Stimulated activated effector memory CD8-positive, alpha-beta T cell treated with anti-CD3 and anti-CD28 coated beads, Interleukin-12 subunit alpha, Interleukin-12 subunit beta, amount 100 ng/mL, for 72 hours (primary cell): ENCODE results near the gene TTI1.

Experiments
- ATAC-seq: fragments of 150-1000 bp; cut with Tn5 transposase; 2 replicates; pipeline ENCODE4 v1.10.0; 2021
- DNase-seq, 2 donors: peaks; one replicate each; pipeline ENCODE4 v3.0.0; 2021 to 2022; ENCODE audit warnings: low spot score in 2 of 2
- H3K27ac Mint-ChIP-seq: one replicate; pipeline ENCODE4 v1.8.0; 2022; ENCODE audit warnings: mild to moderate bottlenecking, mixed read lengths
- H3K36me3 Mint-ChIP-seq: one replicate; pipeline ENCODE4 v1.8.0; 2022; ENCODE audit warnings: mild to moderate bottlenecking, mixed read lengths
- H3K4me1 Mint-ChIP-seq: one replicate; pipeline ENCODE4 v1.8.0; 2022; ENCODE audit warnings: mixed read lengths
- H3K4me3 Mint-ChIP-seq: one replicate; pipeline ENCODE4 v1.8.0; 2022; ENCODE audit warnings: mild to moderate bottlenecking, mixed read lengths
- H3K9me3 Mint-ChIP-seq: one replicate; pipeline ENCODE4 v1.8.0; 2022; ENCODE audit warnings: mixed read lengths

The TTI1 gene

DNA sequence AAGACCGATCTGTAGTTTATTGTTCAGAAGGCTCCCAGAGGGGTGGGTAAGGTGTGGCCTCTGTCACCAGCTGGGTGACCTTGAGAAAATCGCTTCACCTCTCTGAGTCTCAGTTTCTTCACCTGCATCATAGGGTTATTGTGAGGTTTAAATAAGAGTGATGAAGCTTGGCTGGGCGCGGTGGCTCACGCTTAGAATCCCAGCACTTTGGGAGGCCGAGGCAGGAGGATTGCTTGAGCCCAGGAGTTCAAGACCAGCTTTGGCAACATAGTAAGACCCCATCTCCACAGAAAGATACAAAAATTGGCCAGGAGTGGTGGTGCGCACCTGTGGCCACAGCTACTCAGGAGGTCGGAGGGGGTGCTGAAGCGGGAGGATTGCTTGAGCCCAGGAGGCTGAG, 94.3 kb downstream of the TTI1 start:
- no peaks in the 10 kb centered on the region for H3K36me3 Mint-ChIP-seq
- no peaks in the 10 kb centered on the region for H3K9me3 Mint-ChIP-seq
- no peak overlapping the region for H3K27ac Mint-ChIP-seq
- H3K4me1 Mint-ChIP-seq: no peaks in the 10 kb centered on the region
- ATAC-seq (no peak), DNase-seq (no peak)
- no peak overlapping the region for H3K4me3 Mint-ChIP-seq

DNA sequence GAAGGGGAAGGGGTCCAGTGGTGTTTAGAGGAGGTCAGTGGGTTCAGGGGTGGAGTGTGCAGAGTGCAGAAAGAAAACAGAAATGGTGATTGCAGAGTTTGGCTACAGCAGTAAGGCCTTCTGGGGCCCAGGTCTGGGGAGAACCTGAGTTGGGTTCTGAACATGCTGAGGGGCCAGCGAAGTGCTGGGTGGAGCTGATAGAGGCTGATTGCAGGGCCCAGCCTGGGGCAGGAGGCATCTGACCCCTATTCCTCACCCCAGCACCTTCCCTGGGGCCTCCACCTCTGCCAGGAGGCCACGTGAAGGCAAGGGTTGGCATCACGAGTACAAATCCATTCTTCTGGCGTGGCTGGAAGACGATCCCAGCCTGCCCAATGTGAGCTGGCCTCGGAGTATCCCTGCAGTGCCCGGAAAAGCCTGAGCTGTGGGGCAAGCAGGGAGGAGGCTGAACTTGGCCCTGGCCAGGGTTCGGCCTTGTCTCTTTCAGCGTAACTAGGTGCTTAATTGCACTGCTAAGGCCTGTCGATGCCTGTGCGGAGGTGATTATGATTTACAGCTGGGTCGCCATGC, 95.0 kb downstream of the TTI1 start:
- Mint-ChIP-seq H3K9me3 (no peaks in the 10 kb centered on the region), H3K36me3 (no peaks in the 10 kb centered on the region), H3K27ac (no peak overlapping the region), H3K4me1 (no peaks in the 10 kb centered on the region), H3K4me3 (no peak overlapping the region)
- DNase-seq: no peak
- no peak for ATAC-seq

DNA sequence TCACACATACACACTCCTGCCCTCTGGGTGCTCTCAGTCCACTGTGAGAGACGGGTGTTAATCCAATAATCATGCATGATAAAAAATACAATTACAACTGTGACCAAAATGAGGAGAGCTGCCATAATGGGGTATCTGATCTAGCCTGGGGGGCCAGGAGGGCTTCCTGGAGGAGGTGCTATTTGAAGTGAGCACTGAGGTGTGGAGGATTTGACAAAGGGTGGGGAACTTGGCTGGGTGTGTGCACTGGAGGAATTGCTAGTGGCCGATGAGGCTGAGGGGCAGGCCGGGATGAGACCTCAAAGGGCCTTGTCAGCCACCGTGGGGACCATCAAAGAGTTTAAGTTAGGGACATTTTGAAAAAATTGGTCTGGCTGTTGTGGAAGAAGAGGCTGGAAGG, 95.6 kb downstream of the TTI1 start:
- DNase-seq (no peak), ATAC-seq (no peak)
- H3K9me3 Mint-ChIP-seq: no peaks in the 10 kb centered on the region
- no peaks in the 10 kb centered on the region for H3K36me3 Mint-ChIP-seq
- H3K4me1 Mint-ChIP-seq: no peaks in the 10 kb centered on the region
- H3K4me3 Mint-ChIP-seq: no peak overlapping the region
- H3K27ac Mint-ChIP-seq: no peak overlapping the region

DNA sequence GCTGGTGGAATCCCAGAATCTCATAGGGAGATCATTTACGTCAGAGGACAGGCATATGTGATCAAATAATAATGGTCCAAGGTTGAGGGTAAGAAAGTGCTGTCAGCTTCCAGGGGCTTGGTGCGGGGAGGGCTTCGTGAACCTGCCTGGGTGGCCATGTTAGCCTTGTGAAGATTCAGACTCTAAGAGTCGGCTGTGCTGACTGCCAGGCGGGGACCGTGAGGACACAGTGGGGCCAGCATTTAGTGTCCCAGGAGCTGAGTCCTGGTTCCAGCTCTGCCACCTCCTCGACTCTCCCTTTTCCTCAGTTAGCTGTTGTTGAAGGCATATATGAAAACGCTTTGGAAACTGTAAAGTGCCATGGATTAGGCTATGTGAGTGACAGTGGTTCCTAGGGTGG, 96.8 kb downstream of the TTI1 start:
- no peak overlapping the region for H3K27ac Mint-ChIP-seq
- ATAC-seq (no peak), DNase-seq (no peak)
- H3K4me3 Mint-ChIP-seq: no peak overlapping the region
- no peaks in the 10 kb centered on the region for H3K4me1 Mint-ChIP-seq
- H3K36me3 Mint-ChIP-seq: no peaks in the 10 kb centered on the region
- no peaks in the 10 kb centered on the region for H3K9me3 Mint-ChIP-seq

DNA sequence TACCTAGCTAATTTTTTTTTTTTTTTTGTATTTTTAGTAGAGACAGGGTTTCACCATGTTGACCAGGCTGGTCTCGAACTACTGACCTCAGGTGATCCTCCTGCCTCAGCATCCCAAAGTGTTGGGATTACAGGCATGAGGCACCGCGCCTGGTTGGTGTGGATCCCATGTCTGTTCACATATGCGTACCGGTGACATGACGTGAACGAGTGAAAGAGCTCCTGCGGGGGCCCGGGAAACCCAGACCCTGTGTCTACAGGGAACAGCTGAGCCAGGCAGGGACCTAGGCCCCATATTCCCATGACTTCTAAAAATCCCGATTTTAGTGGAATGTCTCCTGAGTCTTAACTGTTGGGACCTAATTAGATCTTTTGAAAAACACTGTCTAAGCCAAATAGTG, 97.2 kb downstream of the TTI1 start:
- no peak for ATAC-seq
- DNase-seq: no peak
- Mint-ChIP-seq H3K36me3 (no peaks in the 10 kb centered on the region), H3K27ac (no peak overlapping the region), H3K4me1 (no peaks in the 10 kb centered on the region), H3K9me3 (no peaks in the 10 kb centered on the region), H3K4me3 (no peak overlapping the region)

DNA sequence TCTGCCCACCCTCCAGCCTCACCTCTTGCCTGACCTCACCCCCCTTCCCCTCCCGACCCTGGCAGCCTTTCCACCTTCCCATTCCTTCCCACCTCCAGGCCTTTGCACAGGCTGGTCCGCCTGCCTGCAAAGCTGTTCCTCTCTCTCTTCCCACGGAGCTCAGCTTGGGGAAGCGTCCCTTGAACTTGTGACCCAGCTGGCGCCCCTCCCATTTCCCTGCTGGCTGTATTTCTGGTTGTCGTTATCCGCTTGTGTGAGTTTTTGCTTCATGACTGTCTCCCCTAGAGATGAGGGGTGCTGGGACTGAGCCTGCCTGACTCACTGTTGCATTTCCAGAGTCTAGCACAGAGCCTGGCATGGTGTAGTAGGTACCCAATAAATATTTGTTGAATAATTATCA, 97.8 kb downstream of the TTI1 start:
- Mint-ChIP-seq H3K36me3 (no peaks in the 10 kb centered on the region), H3K4me1 (no peaks in the 10 kb centered on the region), H3K27ac (no peak overlapping the region), H3K4me3 (no peak overlapping the region), H3K9me3 (no peaks in the 10 kb centered on the region)
- DNase-seq (no peak), ATAC-seq (no peak)

DNA sequence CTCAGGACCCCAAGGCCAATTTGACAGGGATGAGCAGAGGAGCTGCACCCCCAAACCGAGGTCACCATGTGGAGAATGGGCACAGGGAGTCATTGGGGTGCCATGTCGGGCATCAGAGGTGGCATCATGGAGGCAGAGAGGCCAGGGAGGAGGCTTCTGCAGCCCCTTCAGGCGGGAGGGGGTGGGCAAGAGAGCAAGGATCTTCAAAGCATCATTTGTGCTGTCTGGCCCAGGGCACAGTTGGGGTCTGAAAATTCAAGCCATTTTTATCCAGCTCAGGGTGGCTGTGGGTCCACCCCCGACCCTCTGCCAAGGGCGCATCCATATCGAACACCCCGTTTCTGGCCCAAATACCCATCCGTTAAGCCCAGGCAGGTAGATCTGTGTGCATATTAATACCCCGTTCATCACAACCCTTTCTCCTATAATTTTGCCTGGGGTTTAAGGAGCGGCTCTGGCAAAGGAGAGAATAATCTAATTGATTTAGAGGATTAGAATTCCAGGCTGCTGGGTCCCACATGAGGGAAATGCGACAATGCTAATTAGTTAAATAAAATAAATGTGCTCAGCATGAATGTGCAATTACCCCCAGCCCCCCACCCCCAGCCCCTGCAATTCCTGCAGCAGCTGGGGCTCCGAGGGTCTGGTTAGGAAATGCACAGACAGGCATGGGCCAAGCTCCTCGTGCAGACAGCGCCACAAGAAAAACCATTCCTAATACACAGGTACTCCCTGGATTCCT, 98.5 kb downstream of the TTI1 start:
- no peaks in the 10 kb centered on the region for H3K9me3 Mint-ChIP-seq
- ATAC-seq: no peak

DNA sequence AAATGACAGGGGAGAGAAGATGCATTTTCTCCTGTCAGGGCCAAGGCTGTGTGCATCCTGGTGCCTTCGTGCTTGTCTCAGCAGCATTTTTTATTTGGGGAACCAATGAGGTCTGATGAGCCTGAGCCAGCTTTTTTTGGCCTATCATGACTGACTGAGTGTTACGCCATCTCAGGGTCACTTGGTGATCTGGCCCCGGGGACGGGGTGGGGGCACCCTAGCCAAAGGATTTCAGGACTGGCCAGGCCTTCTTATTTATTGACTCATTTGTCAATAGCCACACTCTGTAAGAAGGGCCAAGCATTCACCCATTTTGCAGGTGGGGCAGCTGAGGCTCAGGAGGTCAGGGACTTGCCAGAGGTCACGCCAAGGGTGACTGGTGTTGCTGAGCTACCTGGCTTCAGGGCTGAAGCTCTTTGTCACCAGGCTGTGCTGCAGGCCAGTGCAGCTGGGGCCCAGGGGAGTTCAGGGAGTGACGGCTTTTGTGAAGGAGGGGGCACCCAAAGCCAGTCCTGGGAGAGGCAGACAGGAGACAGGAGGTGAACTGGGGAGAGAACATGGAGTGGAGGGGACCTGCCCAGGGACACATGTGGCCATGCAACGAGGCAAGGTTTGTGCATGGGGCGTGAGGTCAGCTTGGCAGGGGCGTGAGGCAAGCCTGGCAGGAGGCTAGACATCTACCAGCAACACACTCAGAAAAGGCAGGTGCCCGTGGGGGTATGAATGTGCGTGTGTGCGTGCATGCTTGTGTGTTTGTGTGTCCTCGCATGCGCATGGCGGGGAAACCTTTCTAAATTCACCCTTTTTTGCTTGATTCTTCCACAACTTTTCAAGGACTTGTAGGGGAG, 99.2 kb downstream of the TTI1 start:
- H3K27ac Mint-ChIP-seq: no peak overlapping the region
- no peaks in the 10 kb centered on the region for H3K4me1 Mint-ChIP-seq
- no peaks in the 10 kb centered on the region for H3K36me3 Mint-ChIP-seq
- H3K9me3 Mint-ChIP-seq: no peaks in the 10 kb centered on the region
- H3K4me3 Mint-ChIP-seq: no peak overlapping the region
- DNase-seq (no peak), ATAC-seq (no peak)

More for the DNA sequence above, 98.5 kb downstream of the TTI1 start:
- Mint-ChIP-seq H3K36me3 (no peaks in the 10 kb centered on the region), H3K27ac (no peak overlapping the region), H3K4me1 (no peaks in the 10 kb centered on the region), H3K4me3 (no peak overlapping the region)
- no peak for DNase-seq
